RPMI8226 (cell line): ENCODE results near the gene NHSL2.

ENCODE experiments used
- DNase-seq: peaks from one replicate; pipeline ENCODE4 v3.0.0-alpha.2; 2015

The NHSL2 gene

DNA sequence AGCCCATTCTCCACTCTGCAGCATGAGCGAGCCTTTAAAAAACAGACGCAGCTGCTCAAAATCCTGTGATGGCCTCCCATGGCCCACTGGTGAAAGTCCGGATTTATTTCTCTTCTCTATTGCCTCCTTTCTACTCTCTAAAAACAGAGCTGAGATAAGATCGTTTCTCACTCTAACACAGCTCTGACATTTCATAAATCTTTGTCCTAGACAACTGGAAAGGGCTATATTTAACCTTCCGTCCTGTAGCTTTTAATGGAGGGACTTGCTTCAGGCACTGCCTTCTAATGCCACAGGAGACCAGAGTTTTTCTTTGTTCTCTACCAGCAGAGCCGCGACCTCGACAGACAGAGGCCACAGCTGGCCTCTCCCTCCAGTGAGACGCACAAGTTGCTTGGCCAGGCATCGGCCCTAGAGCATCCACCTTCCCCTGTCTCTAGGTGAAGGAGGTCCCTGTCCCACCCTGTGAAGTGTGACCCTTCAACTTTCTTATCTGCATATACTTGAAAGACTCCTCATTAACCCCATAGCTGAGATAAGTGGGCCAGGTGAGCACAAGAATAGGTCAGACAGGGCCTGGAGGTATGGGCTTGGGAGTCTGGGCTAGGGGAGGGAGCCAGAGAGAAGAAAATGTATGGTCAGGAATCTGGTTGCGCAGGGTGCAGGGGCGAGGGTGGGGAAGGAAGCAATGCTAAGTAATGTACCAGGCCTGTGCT lies 171.1 kb downstream of the NHSL2 start:
- no peak for DNase-seq

GRCh38 chrX:72083291-72083690 lies 172.6 kb downstream of the NHSL2 start:
- no peak for DNase-seq

- no peak for DNase-seq
Observed at GRCh38 chrX:72084114-72084513, 173.5 kb downstream of the NHSL2 start.

DNA sequence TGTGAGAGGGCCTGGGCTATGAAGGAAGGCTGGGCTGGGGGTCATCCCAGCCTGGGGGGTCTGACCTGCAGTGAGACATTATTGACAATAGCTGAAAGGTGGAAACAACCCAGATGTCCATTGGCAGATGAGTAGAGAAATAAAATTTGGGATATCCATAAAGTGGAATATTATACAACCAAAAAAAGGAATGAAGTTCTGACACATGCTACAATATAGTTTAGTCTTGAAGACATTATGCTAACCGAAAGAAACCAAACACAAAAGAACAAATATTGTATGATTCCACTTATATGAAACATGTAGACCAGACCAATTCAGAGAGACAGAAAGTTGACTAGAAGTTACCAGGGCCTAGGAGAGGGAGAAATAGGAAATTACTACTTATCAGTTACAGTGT lies 176.3 kb downstream of the NHSL2 start:
- no peak for DNase-seq

DNA sequence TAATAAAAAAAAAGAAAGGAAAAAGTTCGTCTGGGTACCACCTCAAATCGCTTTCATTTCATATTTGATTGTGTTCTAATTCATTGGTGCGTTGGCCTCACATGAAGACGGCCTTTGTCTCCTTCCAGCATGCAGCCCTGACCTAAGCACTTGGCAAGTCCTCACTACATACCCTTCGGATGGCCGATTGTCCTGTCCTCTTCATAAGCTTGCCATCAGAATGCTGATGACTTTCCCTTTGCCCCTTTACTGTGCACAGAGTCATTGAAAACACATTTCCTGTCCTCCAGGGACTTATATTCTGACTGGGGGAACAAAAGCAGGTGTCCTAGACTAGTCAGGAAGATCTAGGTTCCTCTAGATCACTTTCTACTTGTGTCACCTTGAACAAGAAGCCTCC lies 178.1 kb downstream of the NHSL2 start:
- DNase-seq = no peak

DNA sequence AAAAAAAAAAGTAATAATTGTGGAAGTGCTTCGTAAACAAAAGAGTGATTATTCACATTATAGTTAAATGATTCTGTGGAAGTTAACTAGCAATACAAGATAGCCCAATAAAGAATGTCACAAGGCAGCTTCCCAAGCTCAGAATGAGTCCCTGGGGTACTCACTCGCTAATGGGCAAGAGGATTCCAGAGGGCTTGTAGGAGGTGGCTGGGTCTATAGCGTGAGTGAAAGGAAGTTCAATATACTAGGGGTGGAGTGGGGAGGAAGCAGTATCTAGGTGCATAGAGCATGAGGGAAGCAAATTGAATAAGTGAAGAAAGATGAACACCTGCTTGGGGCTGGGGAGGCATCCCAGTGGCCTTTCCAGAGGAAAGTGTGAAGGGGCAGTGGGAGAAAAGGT lies 178.6 kb downstream of the NHSL2 start:
- DNase-seq = no peak

GRCh38 chrX:72094894-72095293 lies 184.2 kb downstream of the NHSL2 start:
- DNase-seq = peak; percentile 11

GRCh38 chrX:72095370-72095769 lies 184.7 kb downstream of the NHSL2 start:
- no peak for DNase-seq

DNA sequence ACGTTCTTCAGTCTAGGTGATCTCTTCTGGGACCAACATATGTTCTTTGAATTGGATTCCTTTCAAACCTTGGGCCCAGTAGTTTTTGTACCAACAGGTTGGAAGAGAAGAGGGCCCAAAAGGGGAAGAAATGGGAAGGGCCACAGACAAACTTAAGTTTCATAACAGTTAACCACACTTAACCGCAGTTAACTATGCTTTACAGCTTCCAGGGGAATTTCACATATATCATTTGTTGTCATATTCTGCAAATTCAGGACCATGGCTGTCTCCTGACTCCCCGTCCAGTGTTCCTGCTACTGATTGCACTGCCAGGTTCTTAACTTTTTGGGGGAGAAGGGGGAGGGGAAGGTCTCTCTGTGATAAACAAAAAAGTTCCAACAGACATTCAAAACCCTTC lies 186.5 kb downstream of the NHSL2 start:
- no peak for DNase-seq

- no peak for DNase-seq
Observed at GRCh38 chrX:72100051-72100755, 189.6 kb downstream of the NHSL2 start.

DNA sequence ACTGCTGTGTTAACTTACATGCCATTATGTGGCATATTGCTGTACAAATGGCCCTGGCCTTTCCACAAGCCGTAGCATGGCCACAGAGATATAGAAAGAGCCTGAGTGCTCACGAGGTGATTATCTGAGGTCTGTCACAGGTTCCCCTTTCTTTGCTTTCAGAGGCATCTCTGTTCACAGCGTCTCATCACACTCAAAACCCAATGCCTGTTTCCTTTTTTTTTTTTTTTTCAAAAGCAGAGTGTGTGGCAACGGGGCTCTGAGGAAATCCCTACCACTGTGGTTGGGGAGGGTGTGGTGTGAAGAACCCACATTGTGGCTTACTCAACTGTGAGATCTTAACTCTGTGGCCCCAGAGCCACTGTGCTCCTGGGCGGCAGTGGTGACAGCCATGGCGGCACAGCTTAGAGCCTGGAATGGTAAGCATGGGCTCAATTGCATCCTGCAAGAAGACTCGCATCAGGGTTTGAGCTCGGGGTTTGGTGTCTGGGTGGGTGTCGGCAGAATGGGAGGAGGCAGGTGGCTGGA lies 190.2 kb downstream of the NHSL2 start:
- DNase-seq = no peak

- DNase-seq = no peak
Observed at GRCh38 chrX:72101597-72102037, 191.0 kb downstream of the NHSL2 start.

- no peak for DNase-seq
Observed at GRCh38 chrX:72102126-72102525, 191.5 kb downstream of the NHSL2 start.

DNA sequence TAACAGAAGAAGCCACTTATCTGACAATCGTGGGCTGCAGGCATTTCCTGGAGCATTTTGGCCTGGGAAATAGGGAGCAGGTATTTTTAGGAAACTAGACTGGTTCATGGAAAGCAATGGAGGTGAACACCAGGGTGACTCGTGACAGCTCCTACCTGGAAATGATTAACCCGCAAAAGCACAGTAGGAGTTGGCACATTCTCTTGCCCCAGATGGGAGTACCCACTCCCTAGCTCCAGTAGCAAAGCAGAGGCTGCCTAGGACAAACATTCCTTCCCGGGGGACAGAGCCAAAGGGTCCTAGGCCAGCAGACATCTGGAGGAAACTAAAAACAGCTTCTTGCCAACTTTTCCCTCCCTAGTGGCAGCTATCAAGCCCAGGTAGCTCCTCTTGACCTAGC lies 192.1 kb downstream of the NHSL2 start:
- no peak for DNase-seq

DNA sequence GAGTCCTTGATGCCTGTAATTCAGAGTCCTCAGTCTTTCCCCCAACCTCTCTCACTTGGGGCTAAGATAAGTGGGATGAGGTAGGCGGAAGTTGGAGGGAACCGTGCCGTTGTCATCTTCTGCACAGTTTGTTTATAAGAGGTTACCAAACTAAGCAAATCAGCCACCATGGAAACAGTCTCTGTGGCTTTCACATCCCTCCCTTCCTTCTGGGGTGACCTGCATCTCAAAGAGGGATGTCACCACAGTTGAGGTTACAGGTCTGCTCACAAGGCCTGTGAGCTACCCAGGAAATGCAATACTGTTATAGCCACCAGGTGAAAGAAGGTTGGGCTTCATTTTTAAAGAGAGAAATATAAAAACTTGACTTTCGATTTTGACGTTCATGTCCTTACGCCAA lies 194.8 kb downstream of the NHSL2 start:
- no peak for DNase-seq

DNA sequence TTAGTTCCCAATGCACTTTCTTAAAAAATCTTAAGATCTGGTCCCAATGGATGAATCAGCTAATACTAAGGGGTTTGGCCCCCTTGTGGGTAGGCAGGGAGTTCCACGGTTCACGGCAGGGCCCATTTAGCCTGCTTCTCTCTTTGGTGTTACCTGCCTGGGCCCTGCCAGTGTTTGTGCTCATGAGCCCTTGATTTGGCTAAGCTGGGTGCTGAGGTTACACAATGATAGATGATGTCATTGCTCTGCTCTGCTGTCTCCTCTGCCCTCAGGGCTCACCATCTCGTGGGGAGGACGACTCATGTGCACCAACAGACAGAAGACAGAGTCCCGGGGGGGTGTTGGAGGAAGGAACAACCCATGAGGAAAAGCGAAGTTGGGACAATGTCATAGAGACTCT lies 196.7 kb downstream of the NHSL2 start:
- no peak for DNase-seq

DNA sequence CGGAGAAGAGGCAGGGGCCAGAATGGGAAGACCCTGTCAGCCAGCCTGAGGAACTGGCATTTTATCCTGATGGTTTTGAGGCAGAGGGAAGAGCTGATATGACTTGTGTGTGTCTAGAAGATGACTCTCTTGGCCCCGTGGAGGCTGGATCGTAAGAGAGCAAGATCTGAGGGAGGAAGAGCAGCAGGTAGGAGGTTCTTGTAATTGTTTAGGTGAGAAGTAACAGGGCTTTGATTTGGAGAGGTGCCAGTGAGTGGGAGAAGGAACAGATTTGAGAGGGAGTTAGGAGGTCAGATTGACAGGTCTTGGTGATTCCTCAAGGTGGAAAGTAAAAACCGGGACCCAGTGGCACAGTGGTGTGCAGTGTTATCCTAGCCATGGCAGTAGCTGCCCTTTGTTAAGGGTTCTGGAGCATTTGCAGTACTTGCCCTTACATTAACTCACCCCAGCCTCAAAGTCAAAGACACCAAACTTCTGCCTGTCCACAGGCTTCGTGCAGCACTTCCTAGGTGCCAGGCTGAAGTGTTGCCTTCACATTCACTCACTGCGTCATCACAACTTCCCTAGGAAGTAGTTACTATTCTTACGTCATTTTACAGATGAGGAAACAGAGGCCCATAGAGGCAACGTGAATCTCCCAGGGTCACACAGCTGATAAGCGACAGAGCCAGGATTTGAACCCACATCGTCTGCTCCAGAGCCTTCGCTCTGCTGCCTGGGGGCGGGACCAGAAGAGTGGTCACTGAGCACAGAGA lies 197.4 kb downstream of the NHSL2 start:
- DNase-seq = no peak

DNA sequence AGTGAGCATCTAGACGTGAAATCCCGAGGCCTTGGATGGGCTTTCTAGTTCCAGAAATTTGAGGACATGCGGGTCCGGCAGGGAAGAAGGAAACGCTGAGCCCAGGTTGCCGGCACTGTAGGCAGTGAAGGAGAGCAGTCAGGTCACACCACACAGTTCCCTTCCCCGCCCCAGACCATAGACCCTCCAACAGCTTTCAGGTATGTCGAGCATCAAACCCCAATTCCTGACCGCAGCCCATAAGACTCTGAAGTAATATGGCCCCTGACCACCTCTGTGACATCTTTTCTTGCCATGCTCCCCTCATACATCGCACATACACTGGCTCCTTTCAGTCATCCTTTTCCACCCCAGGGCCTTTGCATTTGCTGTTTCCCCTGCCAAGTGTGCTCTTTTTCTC lies 198.0 kb downstream of the NHSL2 start:
- no peak for DNase-seq

- DNase-seq = no peak
Observed at GRCh38 chrX:72110051-72110875, 199.6 kb downstream of the NHSL2 start.

GRCh38 chrX:72110876-72111708 lies 200.4 kb downstream of the NHSL2 start:
- no peak for DNase-seq

GRCh38 chrX:72113461-72113860 lies 202.8 kb downstream of the NHSL2 start:
- DNase-seq = no peak

DNA sequence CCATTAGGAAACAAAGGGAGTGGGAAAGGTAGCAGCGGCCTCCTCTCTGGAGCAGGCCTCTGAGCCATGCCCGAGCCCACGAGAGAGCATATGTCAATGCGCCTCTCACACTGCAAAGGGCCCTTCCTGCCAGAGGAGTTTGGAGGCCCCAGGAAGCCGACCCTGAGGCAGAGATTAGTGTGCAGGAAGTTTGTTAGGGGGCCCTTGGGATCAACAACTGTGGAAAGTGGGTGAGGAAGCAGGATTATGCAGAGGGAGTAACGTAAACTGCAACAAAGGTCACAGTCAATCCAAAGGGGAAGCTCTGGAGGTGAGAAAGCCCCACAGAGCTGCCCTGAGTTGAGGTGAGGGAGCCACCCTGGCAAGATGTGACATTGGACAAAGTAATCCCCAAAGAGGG lies 203.7 kb downstream of the NHSL2 start:
- no peak for DNase-seq
